GM21717 (cell line): ENCODE measurements around the gene VANGL1.

Source experiments
- ATAC-seq: cut with Tn5 transposase; IDR thresholded peaks from one replicate; pipeline ENCODE4 v1.9.1; 2021; ENCODE audit warnings: mild to moderate bottlenecking, moderate library complexity; ENCODE audit not compliant: unreplicated experiment

The VANGL1 gene

DNA sequence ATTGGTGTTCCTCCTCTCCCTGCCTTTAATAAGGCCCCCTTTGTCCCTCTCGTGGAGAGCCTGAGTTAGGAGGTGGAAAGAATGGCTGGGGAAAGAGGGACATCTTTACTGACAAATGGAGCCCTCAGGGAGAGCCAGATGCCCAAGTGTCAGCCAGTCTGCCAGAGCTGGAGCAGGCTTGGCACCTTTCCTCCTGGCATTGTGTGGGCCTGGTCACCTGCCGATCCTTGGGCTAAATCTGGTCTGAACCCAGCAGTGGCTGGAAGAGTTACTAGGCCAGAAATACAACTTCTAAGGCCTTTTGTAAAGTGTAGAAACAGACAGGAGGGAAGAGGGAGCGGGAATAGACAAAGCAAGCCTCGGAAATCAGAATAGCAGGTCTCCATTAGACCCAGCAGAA is 24.9 kb downstream of the VANGL1 start:
- ATAC-seq, result no peak

DNA sequence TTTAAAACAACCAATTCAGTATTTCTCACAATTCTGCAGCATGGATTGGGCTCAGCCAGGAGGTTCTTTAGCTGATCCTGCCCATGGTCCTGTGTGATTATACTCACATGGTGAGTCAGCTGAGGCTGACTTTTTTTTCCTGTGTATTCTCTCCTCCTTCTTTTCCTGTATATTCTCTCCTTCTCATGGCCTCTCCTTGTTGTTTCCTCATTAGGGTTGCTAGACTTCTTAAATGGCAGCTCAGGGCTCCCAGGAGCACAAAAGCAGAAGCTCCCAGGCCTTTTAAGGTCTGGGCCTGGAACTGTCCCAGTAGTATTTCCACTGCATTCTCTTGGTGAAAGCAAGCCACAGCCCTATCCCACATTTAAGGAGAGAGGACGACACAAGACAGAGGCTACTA is 26.8 kb downstream of the VANGL1 start:
- no peak for ATAC-seq

DNA sequence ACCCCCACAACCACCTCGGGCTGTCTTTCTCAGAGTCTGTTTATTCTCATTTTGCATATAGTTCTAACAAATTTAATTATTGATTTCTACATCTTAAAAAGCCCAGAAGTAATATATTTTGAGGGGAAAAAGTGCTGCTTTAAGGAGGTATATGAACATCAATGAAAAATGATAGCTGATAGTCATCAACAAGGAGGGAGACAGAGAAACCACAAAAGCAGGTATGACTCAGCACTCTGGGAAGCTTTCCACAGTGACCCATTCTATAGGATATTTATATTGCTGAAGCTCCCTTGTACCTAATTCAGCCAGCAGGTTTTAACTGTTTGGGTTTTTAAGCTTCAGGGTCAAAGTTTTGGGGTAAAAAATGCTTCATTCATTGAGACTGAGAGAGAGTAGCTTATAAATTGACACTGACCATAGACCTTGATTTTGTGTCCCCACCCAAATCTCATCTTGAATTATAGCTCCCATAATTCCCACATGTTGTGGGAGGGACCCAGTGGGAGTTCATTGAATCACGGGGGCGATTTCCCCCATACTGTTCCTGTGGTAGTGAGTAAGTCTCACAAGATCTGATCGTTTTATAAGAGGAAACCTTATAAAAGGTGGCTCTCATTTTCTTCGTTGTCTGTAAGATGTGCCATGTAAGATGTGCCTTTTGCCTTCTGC is 27.4 kb downstream of the VANGL1 start:
- ATAC-seq, result no peak

DNA sequence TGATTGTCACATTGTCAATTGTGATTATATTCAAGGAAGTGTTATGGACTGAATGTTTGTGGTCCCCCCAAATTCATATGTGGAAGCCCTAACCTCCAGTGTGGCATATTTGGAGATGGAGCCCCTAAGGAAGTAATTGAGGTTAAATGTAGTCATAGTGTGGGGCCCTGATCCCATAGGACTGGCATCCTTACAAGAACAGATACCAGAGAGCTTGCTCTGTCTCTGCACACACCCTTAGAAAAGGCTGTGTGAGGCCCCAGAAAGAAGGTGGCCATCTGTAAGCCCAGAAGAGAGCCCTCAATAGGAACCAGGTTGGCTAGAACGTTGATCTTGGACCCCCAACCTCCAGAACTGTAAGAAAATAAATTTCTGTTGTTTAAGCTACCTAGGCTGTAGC is 28.1 kb downstream of the VANGL1 start:
- no peak for ATAC-seq

DNA sequence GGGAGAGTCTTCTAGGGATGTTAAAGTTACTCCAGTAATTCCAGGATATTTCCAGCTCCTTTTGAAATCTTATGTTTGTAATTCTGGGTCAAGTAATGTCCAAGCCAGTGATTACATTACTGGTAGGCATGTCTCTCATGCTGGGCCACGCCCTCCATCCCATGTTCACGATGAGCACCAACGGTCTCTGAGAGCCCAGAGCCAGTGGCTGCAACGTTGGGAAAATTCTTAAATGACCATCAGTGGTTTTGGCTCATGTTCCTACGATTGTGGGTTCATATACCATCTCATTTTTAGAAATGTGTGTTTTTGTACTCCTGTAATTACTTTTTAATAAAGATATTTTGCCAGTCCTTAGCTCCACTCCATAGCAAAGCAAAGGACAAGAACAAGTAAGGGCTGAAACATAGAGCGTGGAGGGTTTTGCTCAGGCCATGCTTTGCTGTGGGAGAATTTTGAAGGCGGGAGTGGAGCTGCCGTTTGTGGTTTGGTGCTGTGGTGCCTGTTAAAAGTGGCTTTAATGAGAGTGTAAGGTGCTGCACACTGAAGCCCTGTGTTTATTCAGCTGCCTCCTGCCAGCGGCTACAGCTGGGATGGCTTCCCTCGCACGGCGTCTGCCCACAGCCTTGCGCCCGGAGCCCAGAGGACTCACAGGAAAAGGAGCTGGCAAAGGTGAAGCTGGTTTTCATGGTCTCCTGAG is 28.9 kb downstream of the VANGL1 start:
- no peak for ATAC-seq

DNA sequence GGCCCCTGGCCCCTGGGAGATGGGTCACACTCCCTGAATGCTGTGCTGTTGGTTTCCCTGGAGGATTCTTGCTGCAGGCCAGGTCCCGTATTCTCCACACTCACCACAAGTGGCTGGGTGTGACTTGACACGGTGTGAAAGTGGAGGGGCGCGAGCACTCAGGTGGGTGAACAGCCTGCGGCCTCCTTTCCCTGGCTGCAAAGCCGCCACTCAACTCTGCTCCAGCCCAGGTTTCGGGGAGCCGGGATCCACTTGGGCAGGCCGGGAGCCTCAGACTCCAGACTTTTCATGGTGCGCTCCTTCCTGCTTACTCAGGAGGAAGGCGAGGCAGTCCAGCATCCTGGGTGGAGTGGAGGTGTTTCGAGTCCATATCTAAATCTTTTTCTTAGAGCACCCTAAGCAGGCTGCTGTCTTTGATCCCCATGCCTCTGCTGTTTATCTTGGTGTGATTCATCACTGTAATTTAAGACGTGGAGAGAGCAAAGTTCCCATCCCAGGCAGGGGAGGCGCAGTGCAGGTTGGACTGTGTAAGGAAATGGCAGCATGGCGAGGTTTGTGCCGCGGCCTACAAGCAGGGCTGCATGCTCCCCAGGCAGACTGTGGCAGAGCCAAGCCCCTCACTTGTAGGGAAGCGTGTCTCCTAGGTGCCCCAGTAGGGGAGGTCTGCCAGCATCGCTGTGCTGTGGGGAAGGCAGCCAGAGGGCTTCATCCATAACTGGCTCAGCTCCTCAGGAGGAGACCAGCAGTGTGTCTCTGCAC is 29.6 kb downstream of the VANGL1 start:
- ATAC-seq, result no peak

DNA sequence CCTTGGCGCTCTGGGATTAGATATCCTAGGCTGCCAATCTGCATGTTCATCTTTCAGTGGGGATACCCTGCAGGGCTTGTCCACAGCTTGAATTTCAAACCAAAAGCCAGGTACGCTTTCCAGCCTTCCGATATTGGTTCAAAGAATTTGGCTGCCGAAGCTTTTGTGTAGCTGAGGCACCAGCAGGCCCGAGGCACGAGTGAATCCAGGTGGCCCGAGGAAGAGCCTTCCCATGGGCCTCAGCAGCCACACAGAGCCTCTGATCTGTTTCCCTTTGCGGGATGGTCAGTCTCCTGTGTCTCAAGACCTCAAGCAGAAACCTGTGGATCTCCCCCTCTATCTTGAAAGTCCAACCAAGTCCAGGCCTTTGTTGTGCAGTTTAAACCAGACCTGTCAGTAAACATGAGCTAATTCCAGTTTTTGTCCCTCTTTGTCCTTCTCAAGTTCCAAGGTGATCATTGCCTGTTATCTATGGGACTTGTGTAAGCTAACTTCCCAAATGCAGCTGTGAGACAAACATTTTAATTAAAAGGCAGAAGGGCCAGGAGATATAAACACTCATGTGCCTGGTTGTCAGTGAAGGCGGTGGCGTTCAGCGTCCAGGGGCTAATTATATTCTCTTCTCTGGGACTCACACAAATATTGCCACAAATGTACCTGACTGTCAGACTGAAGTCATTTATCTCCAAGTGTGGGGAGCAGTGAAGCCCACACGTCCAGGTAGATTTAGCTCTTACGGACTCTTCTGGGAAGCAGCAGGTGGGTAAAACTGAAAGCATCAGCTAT is 30.6 kb downstream of the VANGL1 start:
- no peak for ATAC-seq

DNA sequence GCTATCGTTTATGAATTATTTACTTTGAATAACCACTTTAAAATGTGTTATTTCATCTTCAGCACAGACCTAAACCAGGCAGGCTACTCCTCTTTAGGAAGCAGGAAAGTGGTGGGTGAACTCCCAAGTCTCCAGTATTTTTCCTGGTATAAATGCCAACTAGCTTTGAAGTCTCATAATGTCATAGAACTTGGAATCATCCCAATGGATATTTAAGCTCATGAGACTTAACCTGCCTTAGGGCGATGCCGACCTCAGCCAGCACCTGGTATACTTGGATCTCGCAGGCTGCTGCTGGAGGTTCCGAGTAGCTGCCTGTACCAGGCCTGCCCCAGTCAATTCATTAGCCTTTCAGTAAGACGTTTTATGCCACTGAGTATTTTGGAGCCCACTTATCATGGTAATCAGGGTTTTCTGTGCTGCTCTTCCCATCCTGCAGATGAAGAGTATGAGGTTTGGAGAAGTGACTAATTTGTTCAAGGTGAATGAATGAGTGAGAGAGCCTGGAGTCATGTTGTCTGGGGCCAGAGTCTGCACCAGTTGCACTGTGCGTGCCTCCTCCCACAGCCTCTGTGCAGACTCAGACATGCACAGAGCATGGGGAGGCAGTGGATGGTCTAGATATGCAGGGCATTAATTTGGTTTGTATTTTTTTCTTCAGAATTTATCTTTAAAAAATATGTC is 34.9 kb downstream of the VANGL1 start:
- ATAC-seq, result no peak

DNA sequence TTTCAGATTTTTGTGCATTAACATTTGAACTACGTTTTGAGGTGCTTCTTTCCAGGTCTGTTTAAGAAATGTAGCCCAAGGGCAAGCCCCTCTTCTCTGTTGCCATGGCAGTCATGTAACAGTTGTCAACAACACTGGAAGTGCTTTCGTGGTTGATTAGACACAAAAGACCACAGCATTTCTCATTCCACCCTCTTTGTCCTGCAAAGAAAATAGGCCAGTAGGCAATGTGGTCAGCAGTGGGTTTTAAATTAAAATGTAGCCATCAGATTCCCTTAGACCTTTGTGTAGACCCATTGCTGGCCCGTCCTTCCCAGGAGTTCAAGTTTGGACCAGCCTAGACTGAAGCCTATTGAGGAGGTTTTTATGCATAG is 35.4 kb downstream of the VANGL1 start:
- no peak for ATAC-seq

DNA sequence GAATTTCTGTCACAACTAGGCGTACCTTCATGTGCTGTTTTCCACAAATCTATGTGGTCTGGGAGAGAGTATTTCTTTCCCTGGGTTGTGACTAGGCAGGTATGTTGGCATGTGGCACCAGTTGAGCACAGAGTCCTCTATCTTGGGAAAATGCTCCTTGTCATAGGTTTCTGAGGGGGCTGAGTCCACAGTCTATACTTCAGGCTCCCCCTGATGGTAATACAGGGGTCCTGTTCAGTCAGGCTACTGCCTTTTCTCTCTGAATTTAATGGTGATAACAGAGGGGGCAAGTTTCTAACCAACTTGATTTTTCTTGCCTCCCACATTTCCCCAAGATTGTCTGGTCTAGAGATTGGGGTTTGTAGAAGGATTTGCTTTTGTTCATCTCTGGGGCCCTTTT is 35.8 kb downstream of the VANGL1 start:
- no peak for ATAC-seq

DNA sequence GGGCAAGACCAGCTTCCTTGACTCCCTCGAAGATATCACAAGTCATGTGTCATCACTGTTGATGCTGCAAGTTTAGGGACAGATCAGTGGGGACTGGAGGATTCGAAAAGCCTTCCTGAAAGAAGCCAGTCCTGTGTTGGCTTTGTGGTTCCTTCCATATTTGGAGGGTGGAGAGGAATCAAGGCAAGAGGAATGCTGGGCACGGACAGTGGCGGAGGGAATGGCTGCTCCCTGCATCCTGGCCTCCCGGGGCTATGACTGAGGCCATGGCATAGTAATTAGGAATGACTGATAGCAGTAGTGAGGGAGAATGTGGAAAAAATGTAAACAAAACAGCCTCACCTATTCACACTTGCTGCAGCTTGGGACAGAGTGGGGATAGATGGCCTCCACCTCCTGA is 36.4 kb downstream of the VANGL1 start:
- no peak for ATAC-seq

DNA sequence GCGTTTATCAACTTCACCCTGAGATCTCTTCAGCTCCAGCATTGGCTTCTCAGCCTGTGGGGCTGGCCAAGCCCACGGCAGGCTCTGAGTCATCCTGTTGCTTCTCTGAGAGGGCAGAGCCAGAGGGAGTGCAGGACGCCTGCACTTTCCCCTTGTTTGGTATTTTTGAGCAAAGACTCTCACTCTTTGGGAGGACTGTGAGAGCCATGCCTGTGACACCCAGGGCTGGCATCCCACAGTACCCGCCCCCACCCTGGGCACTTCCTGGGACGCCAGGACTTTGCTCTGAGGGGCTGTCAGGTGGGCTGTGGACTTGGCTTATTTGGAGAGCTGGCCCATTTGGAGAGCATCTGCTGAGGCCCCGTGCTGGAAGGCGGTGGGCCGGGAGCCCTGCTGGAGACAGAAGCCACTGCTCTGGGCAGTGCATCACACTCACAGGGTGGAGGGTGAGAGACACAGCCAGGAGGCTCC is 37.4 kb downstream of the VANGL1 start:
- ATAC-seq, result no peak

DNA sequence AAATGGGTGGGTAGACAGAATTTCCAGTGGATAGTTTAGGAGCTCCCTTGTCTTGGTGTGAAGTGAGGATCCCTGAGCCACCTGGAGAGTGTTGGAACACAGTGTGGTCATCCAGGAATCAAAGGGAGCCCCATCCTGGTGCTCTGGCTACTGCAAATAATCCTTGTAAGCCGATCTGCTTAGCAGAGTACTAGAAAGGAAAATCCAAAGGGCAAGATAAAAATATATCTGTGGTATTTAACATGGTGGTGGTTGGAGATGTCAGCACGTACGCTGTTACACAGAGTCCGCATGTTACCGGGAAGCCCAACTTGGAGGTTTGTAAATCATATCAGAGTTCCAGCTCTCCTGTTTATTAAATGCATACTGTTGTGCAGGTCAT is 39.0 kb downstream of the VANGL1 start:
- ATAC-seq, result no peak

DNA sequence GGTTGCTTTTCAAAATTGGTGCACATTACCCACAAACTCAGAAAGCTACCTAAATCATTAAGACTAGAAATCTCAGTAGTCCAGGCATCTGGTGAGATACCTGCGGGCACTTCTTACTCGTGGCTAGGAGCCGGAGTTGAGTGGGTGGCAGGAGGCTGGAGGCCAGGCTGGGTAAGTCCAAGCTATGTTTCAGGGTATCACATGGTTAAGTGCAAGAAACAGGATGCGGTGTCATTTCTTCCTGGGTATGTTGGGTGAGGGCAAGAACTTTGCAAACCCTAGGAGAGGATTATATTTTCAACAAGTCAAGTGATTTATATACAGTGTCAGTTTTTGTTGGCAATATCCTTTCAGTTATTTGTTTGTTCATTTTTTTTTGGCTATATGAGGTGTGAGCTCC is 41.0 kb downstream of the VANGL1 start:
- no peak for ATAC-seq

DNA sequence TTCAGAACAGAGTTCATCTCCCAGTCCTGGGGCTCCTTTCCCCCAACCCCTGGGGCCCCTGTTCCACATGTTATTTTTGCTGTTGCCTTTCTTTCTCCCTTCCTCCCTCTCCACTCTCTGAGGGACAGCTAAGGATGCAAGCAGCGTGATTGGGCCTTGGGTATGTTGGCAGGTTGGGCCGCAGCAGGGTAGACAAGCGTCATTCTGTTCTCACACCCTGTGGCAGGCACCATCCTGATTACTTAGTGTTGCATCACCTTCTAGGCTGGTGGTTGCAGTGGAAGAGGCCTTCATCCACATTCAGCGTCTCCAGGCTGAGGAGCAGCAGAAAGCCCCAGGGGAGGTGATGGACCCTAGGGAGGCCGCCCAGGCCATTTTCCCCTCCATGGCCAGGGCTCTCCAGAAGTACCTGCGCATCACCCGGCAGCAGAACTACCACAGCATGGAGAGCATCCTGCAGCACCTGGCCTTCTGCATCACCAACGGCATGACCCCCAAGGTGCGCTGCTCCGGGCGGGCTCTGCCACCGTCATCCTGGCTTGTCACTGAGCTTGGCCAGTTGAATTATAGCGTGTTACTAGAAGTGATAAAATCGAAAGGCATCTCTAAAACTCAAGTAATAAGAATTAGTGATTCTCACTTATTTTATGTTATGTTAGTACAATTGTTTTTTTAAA is 43.4 kb downstream of the VANGL1 start:
- ATAC-seq, result no peak

DNA sequence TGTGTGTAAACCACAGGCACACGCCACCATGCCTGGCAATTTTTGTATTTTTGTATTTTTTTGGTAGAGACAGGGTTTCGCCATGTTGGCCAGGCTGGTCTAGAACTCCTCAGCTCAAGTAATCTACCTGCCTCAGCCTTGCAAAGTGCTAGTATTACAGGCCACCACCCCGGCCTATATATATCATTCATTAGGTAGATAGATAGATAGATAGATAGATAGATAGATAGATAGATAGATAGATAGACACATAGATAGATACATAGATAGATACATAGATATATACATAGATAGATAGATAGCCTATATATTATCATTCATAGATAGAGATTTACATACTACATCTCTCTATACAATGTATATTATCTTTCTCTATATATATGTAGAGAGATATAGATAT is 46.0 kb downstream of the VANGL1 start:
- ATAC-seq, result no peak

DNA sequence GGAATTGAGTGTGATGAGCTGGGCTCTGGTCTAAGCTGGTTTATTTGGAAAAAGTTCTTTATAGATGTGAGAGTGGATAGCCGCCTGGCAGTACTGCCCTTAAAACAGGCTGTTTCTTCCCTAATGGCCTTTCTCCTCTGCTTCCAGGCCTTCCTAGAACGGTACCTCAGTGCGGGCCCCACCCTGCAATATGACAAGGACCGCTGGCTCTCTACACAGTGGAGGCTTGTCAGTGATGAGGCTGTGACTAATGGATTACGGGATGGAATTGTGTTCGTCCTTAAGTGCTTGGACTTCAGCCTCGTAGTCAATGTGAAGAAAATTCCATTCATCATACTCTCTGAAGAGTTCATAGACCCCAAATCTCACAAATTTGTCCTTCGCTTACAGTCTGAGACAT is 49.2 kb downstream of the VANGL1 start:
- ATAC-seq, result no peak

DNA sequence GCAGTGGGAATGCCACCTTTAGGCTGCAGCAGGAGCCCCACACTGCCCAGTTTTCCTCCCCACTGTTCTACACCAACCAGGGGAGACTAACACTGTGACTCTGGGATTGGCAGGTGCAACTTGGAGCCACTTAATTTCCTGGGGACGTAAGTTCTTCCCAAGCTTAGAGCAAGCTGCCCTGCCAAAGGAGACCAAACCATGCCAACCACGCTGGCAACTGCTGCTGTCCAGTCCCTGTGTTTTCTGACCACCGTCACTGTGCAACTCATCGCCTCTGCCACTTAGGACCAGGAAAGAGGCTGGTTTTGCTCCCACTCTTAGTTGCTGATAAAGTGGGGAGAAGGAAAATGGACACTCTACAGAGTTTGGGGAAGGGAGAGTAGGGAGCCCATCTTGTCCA is 50.5 kb downstream of the VANGL1 start:
- no peak for ATAC-seq

DNA sequence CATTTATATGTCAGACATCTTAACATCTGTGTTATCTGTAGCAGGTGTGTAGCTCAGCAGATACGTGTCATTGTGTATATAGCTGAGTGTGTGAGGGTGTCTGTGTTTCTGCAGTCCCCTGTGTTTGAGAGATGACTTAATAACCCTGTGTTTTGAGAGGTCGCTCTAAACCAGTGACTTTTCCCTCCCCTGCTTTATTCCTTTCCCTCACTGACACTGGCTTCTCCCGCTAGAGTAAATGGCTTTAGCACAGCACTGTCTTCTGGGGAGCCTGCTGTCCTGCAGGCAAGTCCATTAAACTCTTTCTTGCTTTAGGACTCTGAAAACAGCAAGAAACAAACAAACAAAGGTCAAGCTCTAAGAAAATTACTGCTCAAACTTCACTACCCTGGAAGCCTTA is 53.0 kb downstream of the VANGL1 start:
- ATAC-seq, result no peak

DNA sequence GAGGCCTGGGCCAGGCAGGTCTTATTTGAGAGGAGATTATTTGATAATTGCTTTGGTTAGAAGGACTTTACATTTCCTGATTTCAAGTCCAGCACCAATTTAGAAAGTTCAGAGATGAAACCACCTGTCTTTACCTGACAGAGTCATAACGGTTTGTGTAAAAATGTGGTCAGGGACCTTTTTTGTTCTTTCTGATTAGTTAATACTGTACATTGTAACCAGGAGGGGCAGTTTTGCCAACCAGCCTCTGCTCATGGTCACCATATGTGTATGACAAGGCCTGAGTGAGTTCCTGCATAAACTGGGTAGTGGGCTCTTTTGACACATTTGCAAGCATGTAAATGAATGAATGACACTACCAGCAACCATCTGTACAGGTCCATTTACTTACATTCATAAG is 55.8 kb downstream of the VANGL1 start:
- no peak for ATAC-seq
